DND-41 (cell line): ENCODE data around the gene LEF1.
"Not testable (repeated sequence)": the region's sequence is repeated elsewhere in the genome, so short reads cannot be mapped to it uniquely, and the experiment has no call there.

Experiments used
- ATAC-seq: fragments of 200-7000 bp; cut with Tn5 transposase; 3 replicates; pipeline ENCODE4 v1.9.1; 2021; ENCODE audit warnings: low read depth; ENCODE audit not compliant: insufficient read depth
- DNase-seq: peaks from one replicate; pipeline ENCODE4 v3.0.0-alpha.2; 2020
- H2AFZ ChIP-seq: 2 replicates; pipeline ENCODE4 v1.6.0; 2012; ENCODE audit warnings: low read depth, low read length
- H3K27ac ChIP-seq: 2 replicates; pipeline ENCODE4 v1.5.1; 2012; ENCODE audit warnings: low read length, inconsistent platforms
- H3K27me3 ChIP-seq: fragments of 200-600 bp; sonication (generic); 2 replicates; pipeline ENCODE4 v1.6.0; 2012; ENCODE audit warnings: low read length, mild to moderate bottlenecking, inconsistent platforms; ENCODE audit not compliant: insufficient read depth, poor library complexity
- H3K36me3 ChIP-seq: 2 replicates; pipeline ENCODE4 v1.5.1; 2012; ENCODE audit warnings: low read length, inconsistent platforms; ENCODE audit not compliant: insufficient read depth
- H3K4me1 ChIP-seq: 2 replicates; pipeline ENCODE4 v1.5.1; 2012; ENCODE audit warnings: mild to moderate bottlenecking, low read length; ENCODE audit not compliant: insufficient read depth
- H3K4me2 ChIP-seq: 2 replicates; pipeline ENCODE4 v1.6.0; 2012; ENCODE audit warnings: mild to moderate bottlenecking, moderate library complexity, low read length, inconsistent platforms; ENCODE audit not compliant: insufficient read depth
- H3K4me3 ChIP-seq, 2 experiments: fragments of 200-600 bp in 1 of 2; shearing (Covaris generic) in 1 of 2; 2 replicates each; pipeline ENCODE4 v1.5.1; 2012 to 2016; ENCODE audit warnings: inconsistent platforms in 2 of 2, low read length in 2 of 2, mild to moderate bottlenecking in 2 of 2, low read depth in 1 of 2, moderate library complexity in 1 of 2
- H3K79me2 ChIP-seq: 2 replicates; pipeline ENCODE4 v1.6.0; 2012; ENCODE audit warnings: low read length, inconsistent platforms; ENCODE audit not compliant: insufficient read depth
- H3K9ac ChIP-seq: 2 replicates; pipeline ENCODE4 v1.6.0; 2012; ENCODE audit warnings: low read depth, mild to moderate bottlenecking, inconsistent platforms, low read length, moderate library complexity
- H3K9me3 ChIP-seq: 2 replicates; pipeline ENCODE4 v1.5.1; 2012; ENCODE audit warnings: low read length, moderate library complexity, mild to moderate bottlenecking, inconsistent platforms; ENCODE audit not compliant: insufficient read depth, severe bottlenecking
- H4K20me1 ChIP-seq: 2 replicates; pipeline ENCODE4 v1.6.0; 2012; ENCODE audit warnings: low read length; ENCODE audit not compliant: insufficient read depth
- CTCF ChIP-seq: IDR thresholded peaks from 2 replicates; pipeline ENCODE4 v1.5.1; 2012; ENCODE audit warnings: borderline replicate concordance, low read length, moderate library complexity, mild to moderate bottlenecking; ENCODE audit not compliant: poor library complexity, severe bottlenecking; ENCODE audit errors: extremely low read depth
- EZH2 ChIP-seq: IDR thresholded peaks from 3 replicates; pipeline ENCODE4 v1.6.1; 2012; ENCODE audit warnings: borderline replicate concordance, low read depth, mild to moderate bottlenecking, moderate library complexity, low read length, inconsistent platforms; ENCODE audit not compliant: severe bottlenecking

LEF1 gene

GRCh38 chr4:108053251-108053711 lies 115.5 kb downstream of the LEF1 start:
- Histone ChIP-seq H3K4me3 (no peak overlapping the region), H3K4me2 (no peak overlapping the region), H3K4me1 (no peaks in the 10 kb centered on the region), H3K9me3 (no peaks in the 10 kb centered on the region), H4K20me1 (peaks cover 52% of the 10 kb centered on the region), H3K36me3 (peaks cover 99% of the 10 kb centered on the region), H3K27me3 (no peaks in the 10 kb centered on the region), H3K9ac (no peak overlapping the region), H3K27ac (peak overlapping the region; percentile 24), H3K79me2 (peaks cover 43% of the 10 kb centered on the region), H2AFZ (no peak overlapping the region)
- DNase-seq = no peak
- no peak for ATAC-seq
- no peak for TF ChIP-seq CTCF
- TF ChIP-seq EZH2 = no peak

DNA sequence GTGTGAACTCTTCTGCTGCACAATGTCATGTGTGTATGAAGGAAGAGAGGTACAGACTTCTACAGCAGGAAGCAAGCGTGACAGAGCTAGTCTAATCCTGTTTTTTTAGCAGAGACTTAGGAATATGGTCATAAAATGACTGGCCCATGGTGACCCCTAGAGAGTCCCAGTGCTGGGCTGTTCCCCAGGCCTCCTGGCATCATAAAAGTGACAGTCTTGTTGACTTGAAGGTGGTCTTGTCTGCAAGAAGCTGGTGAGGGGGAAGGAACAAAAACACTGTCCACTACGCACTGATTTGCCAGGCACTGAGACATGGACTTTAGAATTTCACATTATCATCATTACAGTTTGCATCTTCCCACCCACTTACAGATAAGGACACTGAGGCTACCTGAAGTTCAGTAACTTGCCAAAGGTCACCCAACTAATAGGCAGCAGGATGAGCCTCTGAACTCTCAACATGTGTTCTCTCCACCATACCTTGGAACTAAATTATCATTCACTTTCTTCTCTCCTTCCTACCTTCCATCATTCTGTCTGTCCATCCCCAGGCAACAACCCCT lies 116.1 kb downstream of the LEF1 start:
- no peaks in the 10 kb centered on the region for H3K27me3 ChIP-seq
- no peak overlapping the region for H3K4me3 ChIP-seq
- H3K9me3 ChIP-seq = no peaks in the 10 kb centered on the region
- no peaks in the 10 kb centered on the region for H3K4me1 ChIP-seq
- no peak for ATAC-seq
- no peak overlapping the region for H2AFZ ChIP-seq
- no peak overlapping the region for H3K27ac ChIP-seq
- peaks cover 100% of the 10 kb centered on the region for H3K36me3 ChIP-seq
- no peak for DNase-seq
- H4K20me1 ChIP-seq = peaks cover 55% of the 10 kb centered on the region
- peaks cover 41% of the 10 kb centered on the region for H3K79me2 ChIP-seq
- H3K9ac ChIP-seq = no peak overlapping the region
- TF ChIP-seq CTCF = no peak
- no peak for TF ChIP-seq EZH2
- H3K4me2 ChIP-seq = no peak overlapping the region

- no peak for ATAC-seq
These were observed 117.4 kb downstream of the LEF1 start for GRCh38 chr4:108051343-108051742.

DNA sequence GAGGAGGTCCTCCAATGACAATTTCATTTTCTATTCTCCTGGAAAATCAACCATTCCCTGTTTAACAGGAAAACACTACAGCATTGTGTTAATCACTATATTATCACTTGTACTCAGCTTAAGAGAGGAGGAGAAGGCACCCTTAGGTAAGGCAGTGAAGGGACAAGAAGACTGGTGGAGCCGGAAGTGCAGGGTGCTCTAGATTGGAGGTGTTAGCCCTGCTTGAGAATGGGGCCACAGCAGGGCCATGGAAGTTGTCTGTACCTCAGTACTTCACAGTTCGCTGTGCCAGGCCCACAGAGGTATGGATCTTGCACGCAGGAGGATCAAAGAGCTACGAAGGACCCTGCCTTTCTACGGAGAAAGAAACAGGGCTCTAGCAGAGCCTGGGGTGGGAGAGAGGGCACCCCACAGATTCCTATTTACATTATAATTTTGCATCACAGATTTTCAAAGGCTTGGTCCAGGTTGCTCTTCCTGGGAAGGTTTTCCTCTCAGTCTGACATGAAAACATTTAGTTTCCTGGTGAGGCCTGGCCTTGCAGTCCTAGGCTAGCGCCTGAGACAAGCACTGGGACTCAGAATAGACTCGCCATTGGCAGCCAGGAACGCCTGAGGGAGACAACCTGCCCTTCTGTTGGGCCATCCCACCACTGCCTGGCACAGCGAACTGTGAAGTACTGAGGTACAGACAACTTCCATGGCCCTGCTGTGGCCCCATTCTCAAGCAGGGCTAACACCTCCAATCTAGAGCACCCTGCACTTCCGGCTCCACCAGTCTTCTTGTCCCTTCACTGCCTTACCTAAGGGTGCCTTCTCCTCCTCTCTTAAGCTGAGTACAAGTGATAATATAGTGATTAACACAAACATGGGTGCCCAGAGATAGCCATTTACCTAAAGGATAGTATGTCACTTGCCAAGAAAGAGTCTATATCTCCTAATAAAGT lies 118.3 kb downstream of the LEF1 start:
- Histone ChIP-seq H4K20me1 (peaks cover 52% of the 10 kb centered on the region), H3K36me3 (peaks cover 92% of the 10 kb centered on the region), H3K79me2 (peaks cover 22% of the 10 kb centered on the region)
- H3K27me3 ChIP-seq, H3K9ac ChIP-seq, H3K4me2 ChIP-seq, H3K27ac ChIP-seq, H3K9me3 ChIP-seq, H2AFZ ChIP-seq, H3K4me1 ChIP-seq, DNase-seq, H3K4me3 ChIP-seq: not testable (repeated sequence)
- ATAC-seq = 0 out of 3 replicates have a peak, but pooled peaks have one; percentile 4

More at GRCh38 chr4:108051343-108051742, 117.4 kb downstream of the LEF1 start:
- Histone ChIP-seq H3K36me3 (peaks cover 100% of the 10 kb centered on the region), H3K4me2 (no peak overlapping the region), H3K9ac (no peak overlapping the region), H3K27me3 (no peaks in the 10 kb centered on the region), H3K9me3 (no peaks in the 10 kb centered on the region), H3K4me3 (no peak overlapping the region), H3K27ac (no peak overlapping the region), H2AFZ (no peak overlapping the region), H4K20me1 (peaks cover 57% of the 10 kb centered on the region), H3K4me1 (no peaks in the 10 kb centered on the region), H3K79me2 (peaks cover 30% of the 10 kb centered on the region)
- TF ChIP-seq EZH2 (no peak), CTCF (no peak)
- no peak for DNase-seq
